ENCODE results near the gene GUCY2D.

The GUCY2D gene

DNA sequence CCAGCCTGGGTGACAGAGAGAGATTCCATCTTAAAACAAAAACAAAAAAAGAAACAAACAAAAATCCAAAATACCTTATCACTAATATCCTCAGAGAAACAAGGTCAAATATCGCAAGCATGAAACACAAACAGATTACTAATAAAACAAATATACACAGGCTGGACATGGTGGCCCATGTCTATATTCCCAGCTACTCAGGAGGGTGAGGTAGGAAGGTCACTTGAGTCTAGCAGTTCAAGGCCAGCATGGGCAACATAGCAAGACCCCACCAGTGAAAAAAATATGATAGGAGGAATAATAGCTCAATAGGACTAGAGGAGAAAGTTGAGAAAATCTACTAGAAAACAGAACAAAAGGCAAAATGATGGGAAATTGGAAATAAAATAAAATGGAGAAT is 29.5 kb downstream of the GUCY2D start:
- H3K9ac ChIP-seq (ENCODE audit: low read depth, low read length, poor library complexity, severe bottlenecking) = no peak overlapping the region
- no peak overlapping the region for H3K4me3 ChIP-seq (ENCODE audit: low read length, poor library complexity, severe bottlenecking)
- no peaks in the 10 kb centered on the region for H4K20me1 ChIP-seq (ENCODE audit: insufficient read depth, low read length, poor library complexity, severe bottlenecking)
- H2AFZ ChIP-seq (ENCODE audit: low read length) = no peak overlapping the region
- H3K9me2 ChIP-seq (replicated peaks; ENCODE audit: low read depth, low read length) = no peaks in the 10 kb centered on the region
- H3F3A ChIP-seq (ENCODE audit: low read depth) = no peaks in the 10 kb centered on the region
- no peaks in the 10 kb centered on the region for H3K9me3 ChIP-seq (ENCODE audit: insufficient read depth, low read depth, low read length)
- TF ChIP-seq CTCF (conservative IDR thresholded peaks at IDR 0.05; ENCODE audit: low read length) = no peak
- no peaks in the 10 kb centered on the region for H3K4me1 ChIP-seq (ENCODE audit: insufficient read depth, low read length, poor library complexity, severe bottlenecking)
- no peaks in the 10 kb centered on the region for H3K27me3 ChIP-seq (ENCODE audit: insufficient read depth, low read length, poor library complexity, severe bottlenecking)
- no peaks in the 10 kb centered on the region for H3K79me2 ChIP-seq (ENCODE audit: insufficient read depth, low read length)
- no peaks in the 10 kb centered on the region for H3K36me3 ChIP-seq (ENCODE audit: insufficient read depth, low read length)
- H3K4me2 ChIP-seq (ENCODE audit: low read depth, low read length, poor library complexity, severe bottlenecking) = no peak overlapping the region

DNA sequence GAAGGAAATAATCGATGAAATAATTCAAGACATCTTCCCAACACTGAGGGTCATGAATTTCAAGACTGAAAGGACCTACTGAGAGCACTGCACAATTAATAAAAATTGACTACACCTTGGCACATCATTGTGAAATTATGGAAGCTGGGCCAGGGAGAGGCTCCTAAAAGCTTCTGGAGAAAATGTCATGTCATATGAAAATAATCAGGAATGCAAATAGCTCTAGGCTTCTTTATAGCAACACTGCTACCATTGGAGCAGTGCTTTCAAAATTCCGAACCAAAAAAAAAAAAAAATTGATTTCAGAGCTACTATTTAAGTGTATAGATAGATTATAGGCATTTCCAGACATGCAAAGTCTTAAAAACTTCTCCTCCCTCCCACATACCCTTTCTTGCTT is 30.0 kb downstream of the GUCY2D start:
- H3K9me3 ChIP-seq (ENCODE audit: insufficient read depth, low read depth, low read length) = no peaks in the 10 kb centered on the region
- H3K4me3 ChIP-seq (ENCODE audit: low read length, poor library complexity, severe bottlenecking) = no peak overlapping the region
- H3K27me3 ChIP-seq (ENCODE audit: insufficient read depth, low read length, poor library complexity, severe bottlenecking) = no peaks in the 10 kb centered on the region
- no peaks in the 10 kb centered on the region for H3K4me1 ChIP-seq (ENCODE audit: insufficient read depth, low read length, poor library complexity, severe bottlenecking)
- H2AFZ ChIP-seq (ENCODE audit: low read length) = no peak overlapping the region
- H3K9ac ChIP-seq (ENCODE audit: low read depth, low read length, poor library complexity, severe bottlenecking) = no peak overlapping the region
- no peaks in the 10 kb centered on the region for H3F3A ChIP-seq (ENCODE audit: low read depth)
- H3K9me2 ChIP-seq (replicated peaks; ENCODE audit: low read depth, low read length) = no peaks in the 10 kb centered on the region
- no peak for TF ChIP-seq CTCF (conservative IDR thresholded peaks at IDR 0.05; ENCODE audit: low read length)
- no peak for TF ChIP-seq EZH2phosphoT487 (IDR thresholded peaks at IDR 0.05; ENCODE audit: borderline replicate concordance)
- no peaks in the 10 kb centered on the region for H3K79me2 ChIP-seq (ENCODE audit: insufficient read depth, low read length)
- no peak overlapping the region for H3K4me2 ChIP-seq (ENCODE audit: low read depth, low read length, poor library complexity, severe bottlenecking)
- no peaks in the 10 kb centered on the region for H3K36me3 ChIP-seq (ENCODE audit: insufficient read depth, low read length)
- no peaks in the 10 kb centered on the region for H4K20me1 ChIP-seq (ENCODE audit: insufficient read depth, low read length, poor library complexity, severe bottlenecking)

DNA sequence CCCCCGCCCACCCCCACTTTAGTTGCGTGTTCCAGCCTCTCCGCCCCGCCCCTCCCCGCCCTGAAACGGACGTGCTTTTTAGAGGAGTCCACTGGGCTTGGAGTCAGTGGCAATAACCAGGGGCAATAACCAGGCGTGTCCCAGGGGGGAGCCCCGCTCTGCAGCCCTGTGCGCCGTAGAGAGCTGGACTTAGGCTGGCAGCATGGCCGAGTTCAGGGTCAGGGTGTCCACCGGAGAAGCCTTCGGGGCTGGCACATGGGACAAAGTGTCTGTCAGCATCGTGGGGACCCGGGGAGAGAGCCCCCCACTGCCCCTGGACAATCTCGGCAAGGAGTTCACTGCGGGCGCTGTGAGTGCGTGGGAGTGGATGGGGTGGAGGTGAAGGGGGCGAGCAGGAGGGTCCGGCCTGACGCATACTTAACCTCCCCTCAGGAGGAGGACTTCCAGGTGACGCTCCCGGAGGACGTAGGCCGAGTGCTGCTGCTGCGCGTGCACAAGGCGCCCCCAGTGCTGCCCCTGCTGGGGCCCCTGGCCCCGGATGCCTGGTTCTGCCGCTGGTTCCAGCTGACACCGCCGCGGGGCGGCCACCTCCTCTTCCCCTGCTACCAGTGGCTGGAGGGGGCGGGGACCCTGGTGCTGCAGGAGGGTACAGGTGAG is 36.7 kb downstream of the GUCY2D start, which contains the start of gene ALOX15B:
Gene ALOX15B (plus strand): TSS at position 106 of the 657 bp plus-strand sequence. CDS start 97 bp downstream, at position 203.
- no peaks in the 10 kb centered on the region for H4K20me1 ChIP-seq (ENCODE audit: insufficient read depth, low read length, poor library complexity, severe bottlenecking)
- peaks cover 5% of the 10 kb centered on the region for H3K4me1 ChIP-seq (ENCODE audit: insufficient read depth, low read length, poor library complexity, severe bottlenecking)
- H3K79me2 ChIP-seq (ENCODE audit: insufficient read depth, low read length) = no peaks in the 10 kb centered on the region
- H2AFZ ChIP-seq (ENCODE audit: low read length) = no peak within 1 kb of the TSS
- H3F3A ChIP-seq (ENCODE audit: low read depth) = no peaks in the 10 kb centered on the region
- no peak for TF ChIP-seq EZH2phosphoT487 (IDR thresholded peaks at IDR 0.05; ENCODE audit: borderline replicate concordance)
- no peak for TF ChIP-seq CTCF (conservative IDR thresholded peaks at IDR 0.05; ENCODE audit: low read length)
- H3K36me3 ChIP-seq (ENCODE audit: insufficient read depth, low read length) = no peaks in the 10 kb centered on the region
- no peak within 1 kb of the TSS for H3K4me2 ChIP-seq (ENCODE audit: low read depth, low read length, poor library complexity, severe bottlenecking)
- no peaks in the 10 kb centered on the region for H3K9me2 ChIP-seq (replicated peaks; ENCODE audit: low read depth, low read length)
- no peaks in the 10 kb centered on the region for H3K9me3 ChIP-seq (ENCODE audit: insufficient read depth, low read depth, low read length)
- H3K27me3 ChIP-seq (ENCODE audit: insufficient read depth, low read length, poor library complexity, severe bottlenecking) = no peaks in the 10 kb centered on the region
- H3K9ac ChIP-seq (ENCODE audit: low read depth, low read length, poor library complexity, severe bottlenecking) = no peak within 1 kb of the TSS
- H3K4me3 ChIP-seq (ENCODE audit: low read length, poor library complexity, severe bottlenecking) = no peak within 1 kb of the TSS

All from Loucy (cell line).